ENCODE results near the gene NAPG.
"Not testable (repeated sequence)": the region's sequence is repeated elsewhere in the genome, so short reads cannot be mapped to it uniquely, and the experiment has no call there.

Gene NAPG

DNA sequence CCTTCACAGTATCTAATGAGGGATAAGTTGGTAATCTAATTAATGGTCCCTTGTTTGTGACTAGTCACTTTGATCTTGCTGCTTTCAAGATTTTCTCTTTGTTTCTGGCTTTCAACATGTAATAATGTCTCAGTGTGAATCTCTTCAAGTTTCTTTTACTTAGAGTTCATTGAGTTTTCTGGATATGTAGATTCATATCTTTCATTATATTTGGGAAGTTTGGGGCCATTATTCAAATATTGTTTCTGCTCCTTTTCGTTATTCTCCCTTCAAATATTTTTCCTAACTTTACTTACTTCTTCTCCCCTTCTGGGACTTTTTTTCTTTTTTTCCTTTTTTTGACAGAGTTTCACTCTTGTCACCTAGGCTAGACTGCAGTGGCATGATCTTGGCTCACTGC lies 21.1 kb upstream of the NAPG start:
- H3K27me3 Mint-ChIP-seq (ENCODE audit: low read depth) = no peaks in the 10 kb centered on the region
- peaks cover 16% of the 10 kb centered on the region for H3K36me3 Mint-ChIP-seq (ENCODE audit: low read depth)
- TF ChIP-seq, protein P1, sequence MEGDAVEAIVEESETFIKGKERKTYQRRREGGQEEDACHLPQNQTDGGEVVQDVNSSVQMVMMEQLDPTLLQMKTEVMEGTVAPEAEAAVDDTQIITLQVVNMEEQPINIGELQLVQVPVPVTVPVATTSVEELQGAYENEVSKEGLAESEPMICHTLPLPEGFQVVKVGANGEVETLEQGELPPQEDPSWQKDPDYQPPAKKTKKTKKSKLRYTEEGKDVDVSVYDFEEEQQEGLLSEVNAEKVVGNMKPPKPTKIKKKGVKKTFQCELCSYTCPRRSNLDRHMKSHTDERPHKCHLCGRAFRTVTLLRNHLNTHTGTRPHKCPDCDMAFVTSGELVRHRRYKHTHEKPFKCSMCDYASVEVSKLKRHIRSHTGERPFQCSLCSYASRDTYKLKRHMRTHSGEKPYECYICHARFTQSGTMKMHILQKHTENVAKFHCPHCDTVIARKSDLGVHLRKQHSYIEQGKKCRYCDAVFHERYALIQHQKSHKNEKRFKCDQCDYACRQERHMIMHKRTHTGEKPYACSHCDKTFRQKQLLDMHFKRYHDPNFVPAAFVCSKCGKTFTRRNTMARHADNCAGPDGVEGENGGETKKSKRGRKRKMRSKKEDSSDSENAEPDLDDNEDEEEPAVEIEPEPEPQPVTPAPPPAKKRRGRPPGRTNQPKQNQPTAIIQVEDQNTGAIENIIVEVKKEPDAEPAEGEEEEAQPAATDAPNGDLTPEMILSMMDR (IDR thresholded peaks at IDR 0.05; ENCODE audit: unreplicated experiment in 3 of 3) = no peak
- no peak overlapping the region for H3K27ac Mint-ChIP-seq
- H3K4me1 Mint-ChIP-seq = no peaks in the 10 kb centered on the region
- no peak overlapping the region for H3K4me3 Mint-ChIP-seq
- peaks cover 28% of the 10 kb centered on the region for H3K9me3 Mint-ChIP-seq

DNA sequence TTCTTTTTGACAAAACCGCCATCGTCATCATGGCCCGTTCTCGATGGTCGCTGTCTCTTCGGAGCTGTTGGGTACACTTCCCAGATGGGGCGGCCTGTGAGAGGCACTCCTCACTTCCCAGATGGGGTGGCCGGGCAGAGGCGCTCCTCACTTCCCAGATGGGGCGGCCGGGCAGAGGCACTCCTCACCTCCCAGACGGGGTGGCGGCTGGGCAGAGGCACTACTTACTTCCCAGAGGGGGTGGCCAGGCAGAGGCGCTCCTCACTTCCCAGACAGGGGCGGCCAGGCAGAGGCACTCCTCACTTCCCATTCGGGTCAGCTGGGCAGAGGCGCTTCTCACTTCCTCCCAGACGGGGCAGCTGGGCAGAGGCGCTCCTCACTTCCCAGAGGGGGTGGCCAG lies 19.9 kb upstream of the NAPG start:
- Mint-ChIP-seq H3K36me3 (ENCODE audit: low read depth) (peaks cover 16% of the 10 kb centered on the region), H3K9me3 (peaks cover 29% of the 10 kb centered on the region)
- not testable (repeated sequence) for H3K27me3 Mint-ChIP-seq (ENCODE audit: low read depth); H3K4me1 Mint-ChIP-seq; H3K4me3 Mint-ChIP-seq; H3K27ac Mint-ChIP-seq

DNA sequence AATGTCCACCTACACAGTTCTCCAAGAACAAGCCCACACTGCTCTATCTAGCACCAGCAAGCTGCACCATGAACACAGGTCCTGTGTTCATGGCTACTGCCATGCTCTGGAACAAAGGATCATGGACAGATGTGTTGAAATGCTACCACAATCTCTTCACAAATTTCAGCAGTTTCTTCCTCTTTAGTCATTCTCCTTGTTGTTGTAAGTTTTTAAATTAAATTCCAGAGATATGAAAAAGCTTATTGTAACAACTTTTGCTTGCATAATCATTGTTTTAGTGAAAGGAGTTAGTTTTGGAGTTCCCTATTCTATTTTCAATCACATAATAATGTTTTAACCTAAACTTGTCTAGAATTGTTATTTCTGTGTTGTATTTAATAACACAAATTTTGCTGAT lies 17.2 kb upstream of the NAPG start:
- H3K4me3 Mint-ChIP-seq = no peak overlapping the region
- H3K27ac Mint-ChIP-seq = no peak overlapping the region
- TF ChIP-seq, protein P1 (IDR thresholded peaks at IDR 0.05; ENCODE audit: unreplicated experiment in 3 of 3) = no peak
- H3K36me3 Mint-ChIP-seq (ENCODE audit: low read depth) = peaks cover 16% of the 10 kb centered on the region
- H3K4me1 Mint-ChIP-seq = peaks cover 14% of the 10 kb centered on the region
- H3K9me3 Mint-ChIP-seq = peaks cover 22% of the 10 kb centered on the region
- H3K27me3 Mint-ChIP-seq (ENCODE audit: low read depth) = peaks cover 4% of the 10 kb centered on the region

DNA sequence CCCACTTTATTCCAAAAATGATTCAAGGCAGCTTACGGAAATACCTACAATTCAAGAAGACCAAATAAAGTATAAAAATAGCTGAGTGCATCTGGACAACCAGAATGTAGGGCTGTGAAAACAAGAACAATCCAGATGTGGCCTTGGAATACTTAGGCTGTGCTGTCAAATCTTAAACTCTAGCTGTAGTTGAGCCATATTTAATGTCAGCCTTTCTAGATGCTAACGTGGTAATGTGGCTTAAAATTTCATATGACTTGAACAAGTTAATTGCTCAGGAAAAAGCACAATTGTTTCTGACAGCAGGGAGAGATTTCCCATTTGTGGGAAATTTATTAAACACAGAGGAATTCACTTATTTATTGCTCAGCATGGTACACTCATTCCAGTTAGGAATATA lies 14.6 kb upstream of the NAPG start:
- H3K9me3 Mint-ChIP-seq = peaks cover 16% of the 10 kb centered on the region

DNA sequence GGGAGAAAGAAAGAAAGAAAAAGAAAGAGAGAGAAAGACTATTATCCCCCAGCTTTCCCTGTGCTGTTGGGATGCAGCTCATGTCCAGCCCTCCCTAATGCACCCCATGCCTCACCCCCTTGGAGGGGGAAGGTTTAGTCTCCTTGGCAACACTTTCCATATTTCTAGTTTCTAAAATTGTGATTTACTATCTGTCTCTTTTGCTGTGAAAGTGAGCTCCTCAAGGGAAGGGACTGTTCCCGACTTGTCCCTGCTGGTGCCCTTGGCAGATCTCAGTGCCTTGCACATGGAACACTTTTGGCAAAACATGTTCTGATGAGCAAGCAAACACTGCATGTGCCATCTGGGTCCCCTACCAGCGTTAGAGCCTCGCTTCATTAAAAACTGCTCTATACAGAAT lies 11.7 kb upstream of the NAPG start:
- H3K27me3 Mint-ChIP-seq (ENCODE audit: low read depth) = peaks cover 10% of the 10 kb centered on the region
- peaks cover 39% of the 10 kb centered on the region for H3K4me1 Mint-ChIP-seq
- H3K36me3 Mint-ChIP-seq (ENCODE audit: low read depth) = no peaks in the 10 kb centered on the region
- TF ChIP-seq, protein P1 (IDR thresholded peaks at IDR 0.05; ENCODE audit: unreplicated experiment in 3 of 3) = no peak
- H3K4me3 Mint-ChIP-seq = no peak overlapping the region
- H3K9me3 Mint-ChIP-seq = peaks cover 4% of the 10 kb centered on the region
- H3K27ac Mint-ChIP-seq = peak overlapping the region; percentile 56 to 84 (median 73)

More for the DNA sequence above, 14.6 kb upstream of the NAPG start:
- Mint-ChIP-seq H3K4me3 (no peak overlapping the region), H3K4me1 (peaks cover 26% of the 10 kb centered on the region), H3K36me3 (ENCODE audit: low read depth) (peaks cover 11% of the 10 kb centered on the region), H3K27ac (peak overlapping the region in 1 of 3 experiments; percentile 42), H3K27me3 (ENCODE audit: low read depth) (peaks cover 4% of the 10 kb centered on the region)
- TF ChIP-seq, protein P1 (IDR thresholded peaks at IDR 0.05; ENCODE audit: unreplicated experiment in 3 of 3) = no peak

DNA sequence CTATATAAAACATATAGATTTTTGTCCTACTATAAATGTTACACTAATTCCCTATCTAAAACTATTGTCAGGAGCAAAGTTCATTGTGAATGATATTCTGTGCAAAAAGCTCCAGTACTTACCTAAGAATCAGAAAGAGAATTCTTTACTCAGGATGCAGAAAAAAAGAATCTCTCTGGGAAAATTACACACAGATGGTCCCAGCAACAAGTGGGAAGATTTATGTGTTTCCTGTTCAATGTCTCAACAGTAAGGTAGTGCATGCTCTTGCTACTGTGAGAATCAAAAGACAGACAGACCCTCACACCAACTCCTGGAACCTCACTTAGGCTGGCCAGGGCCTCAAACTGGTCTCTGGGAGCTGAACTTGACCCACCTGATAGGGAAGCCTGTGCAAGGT lies 11.2 kb upstream of the NAPG start:
- Mint-ChIP-seq H3K27ac (peak overlapping the region; percentile 18 to 73 (median 56)), H3K9me3 (peaks cover 4% of the 10 kb centered on the region), H3K36me3 (ENCODE audit: low read depth) (no peaks in the 10 kb centered on the region), H3K27me3 (ENCODE audit: low read depth) (peaks cover 10% of the 10 kb centered on the region), H3K4me3 (no peak overlapping the region), H3K4me1 (peaks cover 44% of the 10 kb centered on the region)
- TF ChIP-seq, protein P1 (IDR thresholded peaks at IDR 0.05; ENCODE audit: unreplicated experiment in 3 of 3) = no peak
